Glomerular visceral epithelial cell (primary cell): Measurements from ENCODE around the gene UBE2O.
A peak's percentile ranks its signal among the peaks of the same experiment; 100 is the strongest.

ENCODE experiments used
- DNase-seq: peaks from one replicate; pipeline ENCODE4 v3.0.0-alpha.2; 2016; ENCODE audit errors: extremely low spot score

The UBE2O gene

GRCh38 chr17:76390003-76390421 is 62.9 kb downstream of the UBE2O start:
- DNase-seq: no peak

GRCh38 chr17:76388966-76389888 is 63.7 kb downstream of the UBE2O start:
- peak; percentile 34 for DNase-seq

DNA sequence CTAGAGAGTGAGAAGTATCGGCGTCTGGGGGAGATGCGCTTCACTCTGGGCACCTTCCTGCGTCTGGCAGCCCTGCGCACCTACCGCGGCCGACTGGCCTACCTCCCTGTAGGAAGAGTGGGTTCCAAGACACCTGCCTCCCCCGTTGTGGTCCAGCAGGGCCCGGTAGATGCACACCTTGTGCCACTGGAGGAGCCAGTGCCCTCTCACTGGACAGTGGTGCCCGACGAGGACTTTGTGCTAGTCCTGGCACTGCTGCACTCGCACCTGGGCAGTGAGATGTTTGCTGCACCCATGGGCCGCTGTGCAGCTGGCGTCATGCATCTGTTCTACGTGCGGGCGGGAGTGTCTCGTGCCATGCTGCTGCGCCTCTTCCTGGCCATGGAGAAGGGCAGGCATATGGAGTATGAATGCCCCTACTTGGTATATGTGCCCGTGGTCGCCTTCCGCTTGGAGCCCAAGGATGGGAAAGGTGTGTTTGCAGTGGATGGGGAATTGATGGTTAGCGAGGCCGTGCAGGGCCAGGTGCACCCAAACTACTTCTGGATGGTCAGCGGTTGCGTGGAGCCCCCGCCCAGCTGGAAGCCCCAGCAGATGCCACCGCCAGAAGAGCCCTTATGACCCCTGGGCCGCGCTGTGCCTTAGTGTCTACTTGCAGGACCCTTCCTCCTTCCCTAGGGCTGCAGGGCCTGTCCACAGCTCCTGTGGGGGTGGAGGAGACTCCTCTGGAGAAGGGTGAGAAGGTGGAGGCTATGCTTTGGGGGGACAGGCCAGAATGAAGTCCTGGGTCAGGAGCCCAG is 65.8 kb downstream of the UBE2O start:
- no peak for DNase-seq

GRCh38 chr17:76385892-76386786 is 66.8 kb downstream of the UBE2O start:
- peak; percentile 88 for DNase-seq

DNA sequence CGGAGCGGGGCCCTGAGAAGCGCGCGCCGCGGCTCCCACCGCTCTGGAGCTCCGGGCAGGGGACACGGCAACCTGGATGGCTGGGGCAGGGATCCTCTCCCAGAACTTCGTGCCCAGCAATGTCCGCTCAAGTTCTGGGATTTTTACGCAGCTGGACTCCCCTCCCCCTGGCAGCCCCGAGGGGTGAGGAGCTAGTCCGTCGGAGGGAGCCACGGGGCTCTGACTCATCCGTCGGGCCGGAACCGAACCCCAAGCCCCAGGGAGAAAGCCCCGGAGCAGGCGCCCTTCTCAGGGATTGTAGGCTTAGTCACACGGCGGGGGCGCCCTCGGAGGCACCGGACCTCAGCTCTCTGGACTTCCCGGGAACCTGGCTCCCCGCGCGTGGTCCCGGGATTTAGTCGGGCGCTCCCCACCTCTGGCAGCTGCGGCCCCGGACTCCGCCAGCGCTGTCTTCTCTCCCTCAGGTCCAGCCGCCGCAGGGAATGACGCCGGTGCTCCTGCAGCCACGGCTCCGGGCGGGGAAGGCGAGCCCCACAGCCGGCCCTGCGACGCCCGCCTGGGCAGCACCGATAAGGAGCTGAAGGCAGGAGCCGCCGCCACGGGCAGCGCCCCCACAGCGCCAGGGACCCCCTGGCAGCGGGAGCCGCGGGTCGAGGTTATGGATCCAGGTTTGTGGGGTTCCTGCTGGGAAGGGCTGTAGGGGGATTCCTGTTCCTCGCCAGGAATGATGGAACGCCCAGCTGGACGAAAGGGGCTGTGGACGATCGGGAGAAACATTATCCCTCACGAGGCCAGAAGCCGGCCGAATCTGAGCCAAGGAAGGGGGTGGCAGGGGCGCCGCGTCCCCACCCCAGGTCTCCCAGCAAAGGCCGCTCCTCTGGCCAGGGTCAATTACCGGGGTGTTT is 67.7 kb downstream of the UBE2O start:
- DNase-seq: peak; percentile 75

GRCh38 chr17:76384222-76384986 is 68.5 kb downstream of the UBE2O start, which contains the start of gene SPHK1:
Gene SPHK1, plus strand, starts transcription at chr17:76384609. Its CDS starts 1,036 bp downstream, at chr17:76385645.
- peak; percentile 90 for DNase-seq

DNA sequence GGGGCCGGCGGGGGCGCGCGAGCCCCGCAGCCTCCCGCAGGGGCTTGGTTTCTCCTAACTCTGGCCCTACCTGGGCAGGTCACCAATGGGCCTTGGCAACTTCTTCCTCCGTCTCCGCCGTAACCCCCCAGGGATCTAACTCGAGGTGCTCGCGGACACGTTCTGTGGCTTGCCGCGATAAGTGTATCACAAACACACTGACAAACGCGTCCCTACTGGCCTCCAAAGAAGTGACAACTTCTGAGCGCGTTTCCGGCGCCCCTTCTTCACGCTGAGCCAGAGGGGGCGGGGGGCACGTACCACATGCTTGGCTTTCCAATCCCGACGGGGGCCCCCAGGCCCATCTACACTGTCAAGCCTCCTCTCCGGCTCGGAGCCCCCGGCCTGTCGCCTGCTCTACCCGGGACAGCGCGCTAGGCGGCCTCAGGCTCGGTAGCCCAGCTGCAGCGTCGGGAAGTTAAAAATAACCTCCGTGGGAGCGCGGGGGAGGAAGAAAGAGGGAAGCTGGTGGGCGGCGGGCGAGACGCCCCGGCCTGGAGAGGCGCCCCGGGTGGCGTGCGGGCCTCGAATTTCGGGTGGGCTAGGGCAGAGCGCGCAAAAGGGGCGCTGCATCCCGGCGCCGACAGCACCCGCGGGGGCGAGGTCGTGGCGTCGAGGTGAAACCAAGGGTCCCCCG is 69.3 kb downstream of the UBE2O start:
- DNase-seq: peak; percentile 60

DNA sequence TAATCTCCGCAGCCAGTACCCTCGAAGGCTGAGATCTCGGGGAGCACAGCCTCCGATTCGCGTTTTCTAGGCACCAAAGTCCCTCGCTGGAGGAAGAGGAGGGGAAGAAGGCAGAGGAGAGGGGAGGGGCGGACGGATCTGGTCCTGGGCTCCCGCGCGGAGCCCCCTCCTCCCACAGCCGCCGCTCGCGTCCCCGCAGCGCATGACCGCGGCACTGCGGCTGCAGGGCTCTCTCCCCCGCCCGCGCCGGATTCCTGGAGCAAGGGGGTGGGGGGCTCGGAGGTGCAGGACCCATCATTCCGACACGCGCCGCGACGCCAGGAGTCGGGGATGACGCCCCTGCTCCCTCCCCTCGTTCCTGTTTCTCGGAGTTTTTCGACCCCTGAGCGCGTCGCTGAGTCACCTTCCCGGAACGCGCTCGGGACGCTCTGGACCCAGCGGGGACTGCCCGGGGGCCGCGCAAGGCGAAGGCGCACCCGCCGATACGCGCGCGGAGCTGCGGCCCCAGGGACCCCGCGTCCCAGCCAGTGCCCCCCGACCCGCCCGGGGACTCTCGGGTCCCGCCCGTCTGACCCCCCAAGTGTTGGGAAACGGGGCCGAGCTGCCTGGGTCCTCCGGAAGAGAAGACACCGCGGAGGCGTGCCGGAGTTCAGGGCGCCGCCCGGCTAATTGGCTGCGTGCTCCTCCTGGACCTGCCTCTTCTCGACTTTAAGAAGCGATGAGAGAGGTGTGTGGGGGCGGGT is 70.0 kb downstream of the UBE2O start:
- DNase-seq: peak; percentile 73

- peak; percentile 64 for DNase-seq
These were observed 70.6 kb downstream of the UBE2O start for GRCh38 chr17:76382351-76382802.

DNA sequence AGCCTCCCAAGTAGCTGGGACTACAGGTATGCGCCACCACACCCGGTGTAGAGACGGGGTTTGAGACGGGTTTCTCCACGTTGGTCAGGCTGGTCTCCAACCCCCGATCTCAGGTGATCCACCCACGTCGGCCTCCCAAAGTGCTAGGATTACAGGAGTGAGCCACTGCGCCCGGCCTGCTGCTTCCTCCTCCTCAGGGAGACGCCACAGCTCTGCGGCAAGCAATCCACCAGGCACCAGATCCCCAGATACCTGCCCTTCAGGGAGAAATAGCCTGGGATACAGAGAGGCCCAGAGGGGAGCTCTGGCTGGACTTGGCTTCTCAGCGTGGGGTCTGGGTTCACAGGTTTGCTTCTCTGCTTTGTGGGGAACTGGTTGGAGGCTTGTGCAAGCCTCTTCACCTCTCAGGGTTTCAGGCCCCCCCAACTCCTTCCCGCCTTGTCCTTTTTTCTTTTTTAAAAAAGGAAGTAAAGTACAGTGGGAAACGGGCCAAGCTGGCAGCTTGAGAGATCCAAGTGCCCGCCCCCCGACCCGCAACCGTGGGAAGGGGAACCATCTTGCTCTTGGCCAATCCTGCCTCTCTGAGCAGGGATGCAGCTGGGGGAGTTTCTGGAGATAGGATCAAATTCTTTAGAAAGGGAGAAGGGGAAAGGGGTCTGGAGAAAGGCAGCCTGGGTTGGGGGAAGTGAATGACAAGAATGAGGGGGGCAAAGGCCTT is 71.2 kb downstream of the UBE2O start:
- no peak for DNase-seq

DNA sequence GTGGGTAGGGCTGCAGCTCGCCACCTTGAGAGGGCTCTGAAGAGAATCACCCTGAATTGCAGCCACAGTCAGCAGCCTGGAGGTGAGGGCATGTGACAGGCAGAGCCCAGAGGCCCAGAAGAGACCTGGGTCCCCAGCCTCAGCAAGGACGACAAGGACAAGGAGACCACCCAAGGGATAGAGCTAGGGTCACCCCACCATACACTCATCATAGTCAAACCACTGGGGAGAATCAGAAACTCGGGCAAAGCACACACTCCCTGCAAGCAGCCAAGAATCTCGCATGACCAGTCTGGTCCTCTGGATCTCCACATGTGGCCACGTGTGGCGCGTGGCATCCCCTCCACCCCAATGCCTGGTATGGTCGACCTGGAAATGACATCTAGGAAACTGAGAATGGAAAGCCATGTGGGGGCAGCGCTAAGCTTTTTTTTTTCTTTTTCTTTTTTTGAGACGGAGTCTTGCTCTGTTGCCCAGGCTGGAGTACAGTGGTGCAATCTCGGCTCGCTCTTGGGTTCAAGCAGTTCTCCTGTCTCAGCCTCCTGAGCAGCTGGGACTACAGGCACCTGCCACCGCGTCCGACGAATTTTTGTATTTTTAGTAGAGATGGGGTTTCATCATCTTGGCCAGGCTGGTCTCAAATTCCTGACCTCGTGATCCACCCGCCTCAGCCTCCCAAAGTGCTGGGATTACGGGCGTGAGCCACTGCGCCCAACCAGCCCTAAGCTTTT is 73.1 kb downstream of the UBE2O start:
- DNase-seq: no peak

DNA sequence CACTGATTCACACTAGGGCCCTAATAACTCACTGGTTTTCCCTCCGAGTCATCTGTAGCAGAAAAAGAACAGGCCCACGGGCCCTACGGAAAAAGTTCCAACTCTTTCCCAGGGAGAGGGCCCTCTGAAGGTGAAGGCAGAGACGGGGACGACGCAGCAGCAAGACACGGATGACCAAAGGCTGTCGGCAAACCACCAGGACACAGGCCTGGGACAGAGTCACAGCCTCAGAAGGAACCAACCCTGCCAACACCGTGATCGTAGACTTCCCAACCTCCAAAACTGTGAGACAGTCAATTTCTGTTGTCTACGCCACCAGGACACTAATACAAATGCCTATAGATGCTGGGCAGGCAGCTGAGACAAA is 73.7 kb downstream of the UBE2O start:
- no peak for DNase-seq

- no peak for DNase-seq
These were observed 74.2 kb downstream of the UBE2O start for GRCh38 chr17:76378548-76379274.

GRCh38 chr17:76376318-76377133 is 76.4 kb downstream of the UBE2O start:
- no peak for DNase-seq
